HG02938 (cell line): ENCODE data around the gene PDIA4.

Experiments
- ATAC-seq: cut with Tn5 transposase; IDR thresholded peaks from one replicate; pipeline ENCODE4 v1.9.1; 2021; ENCODE audit warnings: mild to moderate bottlenecking, moderate library complexity; ENCODE audit not compliant: unreplicated experiment

The PDIA4 gene

DNA sequence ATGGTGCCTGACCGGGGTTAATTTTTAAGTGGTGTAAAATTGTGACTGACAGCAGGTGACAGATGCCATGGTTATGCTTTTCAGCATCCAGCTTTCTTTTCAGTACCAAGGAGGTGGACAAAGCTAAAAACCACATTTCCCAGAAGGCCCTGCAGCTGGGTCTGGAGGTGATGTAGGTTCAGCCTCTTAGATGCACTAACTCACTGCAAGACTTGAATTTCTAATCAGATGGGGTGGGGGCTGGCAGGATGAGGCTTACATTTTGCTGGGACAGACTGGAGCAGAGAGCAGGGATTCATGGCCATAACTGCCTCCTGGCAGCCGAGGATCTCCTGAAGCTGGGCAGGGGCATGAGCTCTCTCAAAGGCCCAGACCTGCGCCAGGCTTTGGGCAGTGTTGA lies 52.4 kb downstream of the PDIA4 start:
- ATAC-seq: no peak

- ATAC-seq: no peak
Measured at GRCh38 chr7:148973256-148973655, 55.0 kb downstream of the PDIA4 start.

GRCh38 chr7:148972375-148972774 lies 55.9 kb downstream of the PDIA4 start:
- ATAC-seq: no peak

GRCh38 chr7:148967602-148968001 lies 60.7 kb downstream of the PDIA4 start:
- no peak for ATAC-seq

- ATAC-seq: peak; percentile 12
Measured at GRCh38 chr7:148967032-148967372, 61.3 kb downstream of the PDIA4 start.

DNA sequence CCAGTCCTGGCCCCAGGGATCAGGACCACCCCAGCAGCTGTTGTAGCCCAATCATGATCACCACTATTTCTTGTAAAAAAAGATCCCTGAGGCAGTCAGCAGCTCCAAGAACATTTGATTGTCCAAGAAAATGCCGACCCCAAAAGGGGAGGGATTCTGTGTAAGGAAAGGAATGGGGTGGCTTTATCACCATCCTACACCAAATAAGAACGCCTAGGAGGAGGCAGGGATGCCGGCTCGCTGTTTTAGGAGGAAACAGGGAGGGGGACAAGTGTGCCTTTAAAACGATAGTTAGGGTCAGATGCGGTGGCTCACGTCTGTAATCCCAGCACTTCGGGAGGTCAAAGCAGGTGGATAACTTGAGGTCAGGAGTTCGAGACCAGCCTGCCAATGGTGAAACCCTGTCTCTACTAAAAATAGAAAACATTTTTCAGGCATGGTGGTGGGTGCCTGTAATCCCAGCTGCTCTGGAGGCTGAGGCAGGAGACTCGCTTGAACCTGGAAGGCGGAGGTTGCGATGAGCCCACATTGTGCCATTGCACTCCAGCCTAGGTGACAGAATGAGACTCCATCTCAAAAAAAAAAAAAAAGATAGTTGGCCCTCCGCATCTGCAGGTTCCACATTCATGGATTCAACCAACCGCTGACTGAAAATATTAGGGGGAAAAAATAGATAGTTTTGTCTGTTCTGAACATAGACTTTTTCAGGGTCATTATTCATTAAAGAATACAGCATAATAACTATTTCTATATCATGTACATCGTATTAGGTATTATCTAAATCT lies 63.6 kb downstream of the PDIA4 start:
- no peak for ATAC-seq

DNA sequence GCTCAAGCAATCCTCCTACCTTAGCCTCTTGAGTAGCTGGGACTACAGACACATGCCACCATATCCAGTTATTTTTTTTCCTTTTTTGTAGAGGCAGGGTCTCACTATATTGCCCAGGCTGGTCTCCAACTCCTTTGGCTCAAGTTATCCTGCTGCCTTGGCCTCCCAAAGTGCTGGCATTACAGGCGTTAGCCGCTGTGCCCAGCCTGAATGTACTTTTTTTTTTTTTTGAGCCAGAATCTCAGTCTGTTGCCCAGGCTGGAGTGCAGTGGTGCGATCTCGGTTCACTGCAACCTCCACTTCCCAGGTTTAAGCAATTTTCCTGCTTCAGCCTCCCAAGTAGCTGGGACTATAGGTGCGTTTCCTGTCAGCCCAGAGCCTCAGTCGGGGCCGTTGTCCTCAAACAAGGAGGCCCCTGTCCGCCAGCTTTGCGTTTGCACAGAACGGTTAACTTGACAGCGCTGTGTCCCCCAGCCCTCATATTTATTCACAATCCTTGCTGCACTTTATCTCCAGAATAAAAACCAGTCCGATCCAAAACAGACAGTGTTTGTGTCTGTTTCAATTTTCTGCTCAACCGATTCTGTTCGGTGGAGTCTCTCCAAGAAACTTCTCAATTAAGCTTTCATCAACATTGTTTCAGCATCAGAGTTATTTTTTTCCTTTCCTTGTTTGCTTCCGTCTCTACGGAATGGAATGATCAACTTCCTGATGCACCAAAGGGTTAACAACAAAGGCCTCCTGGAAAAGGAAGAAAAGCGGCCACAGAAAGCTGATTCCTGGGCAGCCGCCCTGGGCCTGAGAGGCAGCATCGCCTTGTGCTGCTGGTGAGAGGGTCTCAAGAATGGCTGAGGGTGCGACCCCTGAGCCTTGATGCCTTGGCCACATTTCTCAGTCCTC lies 64.5 kb downstream of the PDIA4 start:
- ATAC-seq: no peak

DNA sequence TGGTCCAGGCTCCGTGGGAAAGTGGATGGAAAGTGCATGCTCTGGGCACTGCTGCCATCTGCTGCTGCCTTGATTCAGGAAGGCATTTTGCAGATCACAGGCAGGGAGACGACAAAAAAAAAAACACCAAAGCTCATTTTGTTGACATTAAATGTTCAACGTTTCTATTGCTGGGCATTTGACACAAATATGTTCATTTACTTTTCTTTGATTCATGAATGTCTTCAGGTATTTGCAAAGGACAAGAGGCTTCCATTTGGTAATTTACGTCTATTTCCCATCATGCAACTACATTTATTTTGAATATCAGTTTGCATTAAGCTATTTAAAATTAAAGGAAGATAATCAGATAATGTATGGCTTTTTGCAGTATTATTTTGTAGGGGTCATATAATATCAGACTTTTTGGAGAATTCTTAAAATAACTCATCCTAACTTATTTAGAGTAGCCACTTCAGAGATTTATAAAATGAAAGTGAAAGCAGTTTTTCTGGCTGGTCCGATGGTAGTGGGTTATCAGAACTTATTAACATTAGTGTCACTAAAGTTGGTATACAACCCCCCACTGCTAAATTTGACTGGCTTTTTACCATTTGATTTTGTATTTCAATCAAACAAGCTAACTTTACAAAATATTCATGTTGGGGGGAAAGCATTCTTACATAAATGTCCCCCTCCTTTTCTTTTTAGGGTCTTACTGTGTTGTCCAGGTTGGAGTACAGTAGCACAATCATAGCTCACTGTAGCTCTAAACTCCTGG lies 65.3 kb downstream of the PDIA4 start:
- peak; percentile 47 for ATAC-seq

DNA sequence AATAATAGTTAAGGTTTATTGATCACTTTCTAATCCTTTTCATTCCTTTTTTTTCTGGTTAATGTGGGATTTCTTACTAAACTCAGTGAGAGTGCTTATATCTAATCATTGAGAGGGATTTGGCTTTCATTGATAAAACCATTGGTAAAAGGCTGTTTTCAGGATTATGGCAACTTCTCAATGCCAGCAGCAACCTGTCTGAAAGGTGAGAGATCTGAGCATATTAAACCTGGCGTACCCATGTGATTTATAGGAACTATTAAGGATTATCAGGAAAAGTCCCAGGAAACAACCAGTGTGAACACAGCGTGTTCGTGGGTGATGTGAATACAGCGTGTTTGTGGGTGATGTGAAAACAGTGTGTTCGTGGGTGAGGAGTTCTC lies 65.9 kb downstream of the PDIA4 start:
- ATAC-seq: no peak

DNA sequence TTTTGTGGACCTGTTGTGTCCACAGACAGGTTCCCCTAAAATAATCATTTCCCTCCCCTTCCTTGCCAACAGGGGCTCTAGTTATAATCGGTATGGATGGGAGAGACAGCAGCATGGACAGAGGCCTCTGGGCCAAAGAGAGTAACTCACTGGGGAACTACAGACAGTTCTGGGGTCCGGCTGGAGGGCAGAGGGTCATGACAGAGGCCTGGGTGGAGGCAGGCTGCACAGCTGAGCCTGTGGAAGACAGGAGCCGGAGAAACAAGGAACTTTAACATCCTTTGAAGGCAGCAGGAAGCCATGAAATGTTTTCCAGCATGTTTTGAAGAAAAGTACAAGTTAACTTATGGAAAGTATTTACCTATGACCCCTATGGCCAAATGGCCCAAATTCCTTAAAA lies 68.6 kb downstream of the PDIA4 start:
- no peak for ATAC-seq

GRCh38 chr7:148958061-148958460 lies 70.2 kb downstream of the PDIA4 start:
- no peak for ATAC-seq

DNA sequence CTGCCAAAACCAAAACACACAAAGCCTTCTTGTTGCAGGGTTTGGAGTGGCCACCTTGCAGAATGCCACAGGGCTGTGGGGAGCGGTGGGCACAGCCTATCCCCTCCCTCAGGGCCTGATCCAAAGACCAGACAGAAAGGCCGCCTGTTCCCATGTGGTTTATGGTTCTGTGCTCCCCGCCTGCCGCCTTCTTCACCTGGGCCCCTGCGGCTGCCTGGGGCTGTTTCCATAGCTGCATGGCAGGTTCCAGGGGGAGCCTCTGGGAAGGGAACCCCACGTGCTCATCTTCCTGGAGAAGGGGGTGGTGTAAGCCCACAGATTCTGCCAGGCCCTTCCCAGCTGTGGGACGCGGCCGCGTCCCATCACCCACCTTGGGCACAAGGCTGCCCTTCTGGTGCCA lies 73.5 kb downstream of the PDIA4 start:
- no peak for ATAC-seq

DNA sequence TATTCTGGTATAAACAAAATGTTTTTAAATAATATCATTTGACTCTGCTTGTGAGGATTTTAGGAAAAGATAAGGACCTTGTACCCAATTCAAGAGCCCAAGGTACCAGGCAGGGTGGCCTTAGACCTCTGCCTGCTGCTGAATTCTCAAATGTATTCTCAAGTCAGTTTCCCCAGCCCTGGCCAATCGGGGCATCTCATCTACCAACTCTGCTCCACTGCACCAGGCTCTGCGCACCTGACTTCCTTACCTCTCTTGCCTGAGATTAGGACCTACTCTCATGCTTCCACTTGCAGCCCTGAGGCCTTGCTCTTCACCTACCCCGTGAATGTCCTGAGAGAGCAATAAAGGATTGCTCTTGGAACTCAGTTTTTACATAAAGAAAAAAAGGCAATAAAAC lies 74.6 kb downstream of the PDIA4 start:
- no peak for ATAC-seq
